Ovary (tissue), 9 donors: Measurements from ENCODE around the gene KRT15. TPM values are rescaled to one million over a fixed set of nuclear protein-coding genes. Genes with fewer than 3 reads are reported as not detected.

ENCODE experiments used
- DNase-seq, 5 donors: peaks; one replicate each; pipeline ENCODE4 v3.0.0-alpha.2; 2019 to 2020
- H3K27ac ChIP-seq, 2 donors: fragments of 200-600 bp; one replicate each; pipeline versions ENCODE4 v1.5.1 to v1.8.0; 2019 to 2022
- H3K27me3 ChIP-seq: fragments of 200-600 bp; one replicate; pipeline ENCODE4 v1.8.0; 2022
- H3K36me3 ChIP-seq: fragments of 200-600 bp; sonication (generic); one replicate; pipeline ENCODE4 v1.5.1; 2019
- H3K4me1 ChIP-seq: one replicate; pipeline ENCODE4 v1.8.1; 2013; ENCODE audit warnings: mild to moderate bottlenecking, moderate library complexity; ENCODE audit not compliant: insufficient read depth
- H3K4me3 ChIP-seq: fragments of 200-600 bp; sonication (generic); one replicate; pipeline ENCODE4 v1.5.1; 2017
- H3K9me3 ChIP-seq, 2 donors: fragments of 200-600 bp in 1 of 2; sonication (generic) in 1 of 2; one replicate each; pipeline versions ENCODE4 v1.5.1 to v1.8.1; 2013 to 2019; ENCODE audit warnings: mild to moderate bottlenecking in 1 of 2, moderate library complexity in 1 of 2
- CTCF ChIP-seq, 3 donors: fragments of 450-650 bp in 2 of 3; fragments of 200-600 bp in 1 of 3; IDR thresholded peaks; one replicate each; pipeline versions ENCODE4 v1.5.1 to v1.8.0; 2016 to 2022; ENCODE audit warnings: antibody characterized with exemption in 3 of 3, mild to moderate bottlenecking in 1 of 3
- EP300 ChIP-seq: sonication (generic); formaldehyde crosslinking; IDR thresholded peaks from one replicate; pipeline ENCODE4 v1.6.1; 2017; ENCODE audit warnings: antibody characterized with exemption
- POLR2A ChIP-seq: fragments of 450-650 bp; IDR thresholded peaks from one replicate; pipeline ENCODE4 v1.6.1; 2017; ENCODE audit warnings: antibody characterized with exemption, mild to moderate bottlenecking, moderate library complexity
- WGBS, 3 donors: extraction: QIAGEN DNeasy Blood & Tissue Kit in 1 of 3; methylation state at CpG; one replicate each; pipeline versions ENCODE4 v1.1.5 to v1.1.7; 2013 to 2017; 5-methylcytosine and 5-hydroxymethylcytosine counted together
- intact Hi-C, 4 donors: fragments of 100-400 bp; cut with DNase I; formaldehyde crosslinking; loops; one replicate each; pipeline versions ENCODE4 v1.11.0 to v1.15.1; 2022 to 2023
- polyA plus RNA-seq, 2 donors: library from polyadenylated mRNA; stranded (reverse); fragments of 200-250 nt in 1 of 2; fragments of 350-450 nt in 1 of 2; fragmentation: Illumina TruSeq in 1 of 2; extraction: RNeasy Lipid Tissue Mini Kit (QIAGEN cat#74804) in 1 of 2; gene quantifications; one replicate each; pipeline ENCODE4 v1.2.3, GENCODE V29; 2013 to 2014
- total RNA-seq, 7 donors: library from RNA; depleted of rRNA in 2 of 7; stranded (reverse); fragments of >200 nt in 2 of 7; fragmentation: NEBNext Ultra II Directional in 3 of 7; extraction: Animal tissue kit (Norgen Biotek cat#: 25700) in 3 of 7; gene quantifications; one replicate each; pipeline versions ENCODE4 v1.1.0 to v1.2.4, GENCODE V29; 2016 to 2023
- donor health status: DM: no; HTN: no; CAD: no; lungs with moderate emphysema.
- donor health status: DM: no; HTN: no; CAD: no.
- donor health status: Bipolar disorder and iron deficiency.
- donor health status: DM: yes; HTN: yes; CAD: no.
- donor health status: DM: no; HTN: no; CAD: no.
- donor health status: DM: yes; HTN: yes; CAD: no.

Gene KRT15
- total and polyA plus RNA-seq, 9 donors = 0.11 to 9.4 (median 0.37) TPM; not detected in 1

GRCh38 chr17:41548844-41549595 is 30.3 kb upstream of the KRT15 start:
- Histone ChIP-seq H3K4me1 (peaks cover 14% of the 10 kb centered on the region), H3K9me3 (no peaks in the 10 kb centered on the region), H3K36me3 (no peaks in the 10 kb centered on the region), H3K27ac (peak overlapping the region in 1 of 2 donors; percentile 75), H3K27me3 (no peaks in the 10 kb centered on the region), H3K4me3 (no peak overlapping the region)
- TF ChIP-seq POLR2A = no peak
- peak; percentile 59 to 69 (median 68) for TF ChIP-seq CTCF (IDR thresholded peaks at IDR 0.05)
- TF ChIP-seq EP300 = no peak
- 2 to 4% (median 4%) methylated on average over 25 of the region's 25 CpGs for WGBS, 3 donors
- DNase-seq = peak; percentile 84 to 92 (median 86)
- intact Hi-C loops = loop anchor here in 2 of 4 donors (5.0 to 10.0 kb wide), 3 partner anchors 108 to 862 kb away; no protein-coding TSS in a partner anchor

GRCh38 chr17:41547921-41548843 is 29.5 kb upstream of the KRT15 start:
- no peaks in the 10 kb centered on the region for H3K9me3 ChIP-seq
- intact Hi-C loops = loop anchor here in 2 of 4 donors (5.0 to 10.0 kb wide), 3 partner anchors 109 to 861 kb away; no protein-coding TSS in a partner anchor
- H3K36me3 ChIP-seq = no peaks in the 10 kb centered on the region
- H3K27ac ChIP-seq = peak overlapping the region; percentile 5 to 75
- WGBS, 3 donors = 13 to 19% (median 16%) methylated on average over 23 of the region's 23 CpGs
- DNase-seq = peak; percentile 81 to 89 (median 88)
- TF ChIP-seq CTCF (IDR thresholded peaks at IDR 0.05) (no peak), POLR2A (no peak), EP300 (no peak)
- H3K4me1 ChIP-seq = peaks cover 14% of the 10 kb centered on the region
- H3K27me3 ChIP-seq = no peaks in the 10 kb centered on the region
- H3K4me3 ChIP-seq = no peak overlapping the region

GRCh38 chr17:41547378-41547841 is 28.7 kb upstream of the KRT15 start:
- Histone ChIP-seq H3K36me3 (no peaks in the 10 kb centered on the region), H3K4me1 (peaks cover 14% of the 10 kb centered on the region), H3K4me3 (no peak overlapping the region), H3K27ac (peak overlapping the region; percentile 5 to 75), H3K27me3 (no peaks in the 10 kb centered on the region), H3K9me3 (no peaks in the 10 kb centered on the region)
- 22 to 31% (median 26%) methylated on average over 9 of the region's 9 CpGs for WGBS, 3 donors
- TF ChIP-seq CTCF (IDR thresholded peaks at IDR 0.05) = no peak
- intact Hi-C loops = loop anchor here in 2 of 4 donors (5.0 to 10.0 kb wide), 3 partner anchors 110 to 860 kb away; no protein-coding TSS in a partner anchor
- peak; percentile 25 to 70 (median 63) for DNase-seq

GRCh38 chr17:41546819-41547218 is 28.1 kb upstream of the KRT15 start:
- H3K36me3 ChIP-seq = no peaks in the 10 kb centered on the region
- no peak overlapping the region for H3K27ac ChIP-seq
- H3K9me3 ChIP-seq = no peaks in the 10 kb centered on the region
- H3K4me1 ChIP-seq = peaks cover 14% of the 10 kb centered on the region
- no peak for TF ChIP-seq POLR2A
- TF ChIP-seq CTCF (IDR thresholded peaks at IDR 0.05) = no peak
- TF ChIP-seq EP300 = no peak
- DNase-seq = no peak
- WGBS, 3 donors = 99 to 100% (median 99%) methylated on average over 3 of the region's 3 CpGs
- intact Hi-C loops = loop anchor here in 2 of 4 donors (5.0 to 10.0 kb wide), 3 partner anchors 110 to 860 kb away; no protein-coding TSS in a partner anchor
- no peak overlapping the region for H3K4me3 ChIP-seq
- no peaks in the 10 kb centered on the region for H3K27me3 ChIP-seq
